Liver (tissue), 9 donors: Measurements from ENCODE around the gene GRIN3B. TPM values are rescaled to one million over a fixed set of nuclear protein-coding genes. Genes with fewer than 3 reads are reported as not detected.

Experiments
- DNase-seq: peaks from one replicate; pipeline ENCODE4 v3.0.0-alpha.2; 2017; ENCODE audit warnings: low spot score
- H3K27ac ChIP-seq, 2 donors: one replicate each; pipeline ENCODE4 v1.7.0; 2013; ENCODE audit warnings: inconsistent platforms in 2 of 2, low read length in 2 of 2, control low read depth in 1 of 2, low read depth in 1 of 2, mild to moderate bottlenecking in 1 of 2
- H3K27me3 ChIP-seq, 4 donors: one replicate each; pipeline versions ENCODE4 v1.6.1 to v1.7.0; 2013; ENCODE audit warnings: low read length in 3 of 4, inconsistent platforms in 1 of 4, mild to moderate bottlenecking in 1 of 4, moderate library complexity in 1 of 4; ENCODE audit not compliant: control insufficient read depth in 4 of 4, insufficient read depth in 4 of 4
- H3K36me3 ChIP-seq, 4 donors: one replicate each; pipeline versions ENCODE4 v1.6.1 to v1.7.0; 2013; ENCODE audit warnings: low read length in 3 of 4, mild to moderate bottlenecking in 3 of 4, low read depth in 1 of 4, moderate library complexity in 1 of 4; ENCODE audit not compliant: control insufficient read depth in 4 of 4, insufficient read depth in 3 of 4
- H3K4me1 ChIP-seq, 4 donors: one replicate each; pipeline versions ENCODE4 v1.6.1 to v1.7.0; 2013; ENCODE audit warnings: low read length in 3 of 4, mild to moderate bottlenecking in 3 of 4, moderate library complexity in 1 of 4; ENCODE audit not compliant: control insufficient read depth in 4 of 4, insufficient read depth in 4 of 4
- H3K4me3 ChIP-seq, 3 donors: one replicate each; pipeline versions ENCODE4 v1.6.1 to v1.7.0; 2013; ENCODE audit warnings: low read length in 3 of 3, control low read depth in 1 of 3, low read depth in 1 of 3, mild to moderate bottlenecking in 1 of 3
- H3K9ac ChIP-seq, 2 donors: one replicate each; pipeline ENCODE4 v1.7.0; 2013; ENCODE audit warnings: low read length in 2 of 2, mild to moderate bottlenecking in 2 of 2, moderate library complexity in 2 of 2, control low read depth in 1 of 2, low read depth in 1 of 2
- H3K9me3 ChIP-seq, 4 donors: one replicate each; pipeline versions ENCODE4 v1.6.1 to v1.7.0; 2013; ENCODE audit warnings: low read length in 3 of 4; ENCODE audit not compliant: control insufficient read depth in 4 of 4
- EGR1 ChIP-seq, 2 donors: IDR thresholded peaks; 2 replicates each; pipeline ENCODE4 v1.6.1; 2016 to 2018; ENCODE audit warnings: antibody characterized with exemption in 2 of 2, low read depth in 2 of 2
- FOXA1 ChIP-seq: IDR thresholded peaks from 2 replicates; pipeline ENCODE4 v1.6.1; 2016; ENCODE audit warnings: antibody characterized with exemption
- FOXA2 ChIP-seq: IDR thresholded peaks from 2 replicates; pipeline ENCODE4 v1.6.1; 2016; ENCODE audit warnings: antibody characterized with exemption
- GABPA ChIP-seq, 2 donors: IDR thresholded peaks in 1 of 2; conservative IDR thresholded peaks in 1 of 2; 2 replicates each; pipeline ENCODE4 v1.6.1; 2016; ENCODE audit warnings: antibody characterized with exemption in 2 of 2, mild to moderate bottlenecking in 1 of 2, moderate library complexity in 1 of 2
- HNF4A ChIP-seq, 2 donors: conservative IDR thresholded peaks; 2 replicates each; pipeline ENCODE4 v1.6.1; 2016; ENCODE audit warnings: antibody characterized with exemption in 2 of 2, mild to moderate bottlenecking in 2 of 2
- HNF4G ChIP-seq: IDR thresholded peaks from 2 replicates; pipeline ENCODE4 v1.6.1; 2016; ENCODE audit warnings: antibody characterized with exemption
- JUND ChIP-seq, 2 donors: IDR thresholded peaks; 2 replicates each; pipeline ENCODE4 v1.6.1; 2016; ENCODE audit warnings: antibody characterized with exemption in 2 of 2
- NR2F2 ChIP-seq: IDR thresholded peaks from 2 replicates; pipeline ENCODE4 v1.6.1; 2016; ENCODE audit warnings: antibody characterized with exemption
- RAD21 ChIP-seq, 2 donors: IDR thresholded peaks; 2 replicates each; pipeline ENCODE4 v1.6.1; 2016; ENCODE audit warnings: antibody characterized with exemption in 2 of 2, mild to moderate bottlenecking in 2 of 2
- RXRA ChIP-seq, 2 donors: IDR thresholded peaks; 2 replicates each; pipeline ENCODE4 v1.6.1; 2017 to 2018; ENCODE audit warnings: antibody characterized with exemption in 2 of 2, mild to moderate bottlenecking in 1 of 2
- SP1 ChIP-seq: IDR thresholded peaks from 2 replicates; pipeline ENCODE4 v1.6.1; 2018; ENCODE audit warnings: antibody characterized with exemption, mild to moderate bottlenecking
- TAF1 ChIP-seq: conservative IDR thresholded peaks from 2 replicates; pipeline ENCODE4 v1.6.1; 2016; ENCODE audit warnings: antibody characterized with exemption, mild to moderate bottlenecking
- YY1 ChIP-seq: IDR thresholded peaks from 2 replicates; pipeline ENCODE4 v1.6.1; 2016; ENCODE audit warnings: antibody characterized with exemption, mild to moderate bottlenecking
- WGBS: extraction: QIAGEN DNeasy Blood & Tissue Kit; methylation state at CpG from one replicate; pipeline ENCODE4 v1.1.7; 2013; 5-methylcytosine and 5-hydroxymethylcytosine counted together
- polyA plus RNA-seq, 2 donors: library from polyadenylated mRNA; stranded (reverse) in 1 of 2; unstranded in 1 of 2; fragments of 200-250 nt in 1 of 2; fragments of >200 nt in 1 of 2; fragmentation: Nextera tagmentation in 1 of 2; extraction: Ambion mirVana in 1 of 2; gene quantifications; one replicate each; pipeline versions ENCODE4 v1.2.1 to v1.2.3, GENCODE V29; 2013 to 2015
- total RNA-seq, 2 donors: library from RNA; depleted of rRNA; stranded (reverse); fragments of >200 nt; gene quantifications; one replicate each; pipeline ENCODE4 v1.2.3, GENCODE V29; 2014
- TF ChIP-seq, protein P1 (sequence below): IDR thresholded peaks from 2 replicates; pipeline ENCODE4 v1.6.1; 2016; ENCODE audit warnings: antibody characterized with exemption, mild to moderate bottlenecking
- TF ChIP-seq, protein P2 (sequence below): IDR thresholded peaks from 2 replicates; pipeline ENCODE4 v1.6.1; 2016; ENCODE audit warnings: antibody characterized with exemption
- TF ChIP-seq, protein P3 (sequence below): fragments of 150-350 bp; IDR thresholded peaks from 2 replicates; pipeline ENCODE4 v1.5.1; 2017; ENCODE audit warnings: improper control_type of control experiment, low read depth, low read length; ENCODE audit not compliant: missing input control
- TF ChIP-seq, protein P4 (sequence below): IDR thresholded peaks from 2 replicates; pipeline ENCODE4 v1.6.1; 2016; ENCODE audit warnings: antibody characterized with exemption
- TF ChIP-seq, protein P5 (sequence below): IDR thresholded peaks from 2 replicates; pipeline ENCODE4 v1.6.1; 2016; ENCODE audit warnings: antibody characterized with exemption
- donor health status: healthy.
- donor health status: healthy.
- donor health status: healthy.
- donor health status: healthy.
- donor health status: healthy.

Gene GRIN3B
- total and polyA plus RNA-seq, 4 donors: 0.05 TPM; not detected in 3

DNA sequence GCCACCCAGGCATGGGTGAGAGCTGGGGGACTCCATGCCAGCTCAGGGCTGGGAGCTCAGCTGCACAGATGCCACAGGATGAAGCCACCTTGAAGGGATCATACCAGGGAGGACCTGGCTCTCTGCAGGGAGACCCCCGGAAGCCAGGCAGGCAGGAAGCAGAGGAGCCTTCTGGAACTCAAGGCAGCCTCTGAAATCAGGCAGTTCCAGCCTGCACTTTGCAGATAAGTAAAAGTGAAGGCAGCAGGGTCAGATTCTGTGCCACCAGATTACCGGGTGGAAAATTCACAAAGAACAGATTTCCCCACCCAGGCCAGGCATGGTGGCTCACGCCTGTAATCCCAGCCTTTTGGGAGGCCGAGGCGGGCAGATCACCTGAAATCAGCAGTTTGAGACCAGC is 18.2 kb downstream of the GRIN3B start:
- no peak overlapping the region for H3K4me3 ChIP-seq
- no peak for DNase-seq
- H3K36me3 ChIP-seq: peaks cover 0 to 7% (median 3%) of the 10 kb centered on the region in 4 donors
- H3K9ac ChIP-seq: no peak overlapping the region
- WGBS: 81% methylated on average over 5 of the region's 5 CpGs
- no peaks in the 10 kb centered on the region for H3K27me3 ChIP-seq
- H3K9me3 ChIP-seq: no peaks in the 10 kb centered on the region
- H3K4me1 ChIP-seq: peaks cover 30 to 49% (median 39%) of the 10 kb centered on the region in 4 donors
- TF ChIP-seq, protein P1, sequence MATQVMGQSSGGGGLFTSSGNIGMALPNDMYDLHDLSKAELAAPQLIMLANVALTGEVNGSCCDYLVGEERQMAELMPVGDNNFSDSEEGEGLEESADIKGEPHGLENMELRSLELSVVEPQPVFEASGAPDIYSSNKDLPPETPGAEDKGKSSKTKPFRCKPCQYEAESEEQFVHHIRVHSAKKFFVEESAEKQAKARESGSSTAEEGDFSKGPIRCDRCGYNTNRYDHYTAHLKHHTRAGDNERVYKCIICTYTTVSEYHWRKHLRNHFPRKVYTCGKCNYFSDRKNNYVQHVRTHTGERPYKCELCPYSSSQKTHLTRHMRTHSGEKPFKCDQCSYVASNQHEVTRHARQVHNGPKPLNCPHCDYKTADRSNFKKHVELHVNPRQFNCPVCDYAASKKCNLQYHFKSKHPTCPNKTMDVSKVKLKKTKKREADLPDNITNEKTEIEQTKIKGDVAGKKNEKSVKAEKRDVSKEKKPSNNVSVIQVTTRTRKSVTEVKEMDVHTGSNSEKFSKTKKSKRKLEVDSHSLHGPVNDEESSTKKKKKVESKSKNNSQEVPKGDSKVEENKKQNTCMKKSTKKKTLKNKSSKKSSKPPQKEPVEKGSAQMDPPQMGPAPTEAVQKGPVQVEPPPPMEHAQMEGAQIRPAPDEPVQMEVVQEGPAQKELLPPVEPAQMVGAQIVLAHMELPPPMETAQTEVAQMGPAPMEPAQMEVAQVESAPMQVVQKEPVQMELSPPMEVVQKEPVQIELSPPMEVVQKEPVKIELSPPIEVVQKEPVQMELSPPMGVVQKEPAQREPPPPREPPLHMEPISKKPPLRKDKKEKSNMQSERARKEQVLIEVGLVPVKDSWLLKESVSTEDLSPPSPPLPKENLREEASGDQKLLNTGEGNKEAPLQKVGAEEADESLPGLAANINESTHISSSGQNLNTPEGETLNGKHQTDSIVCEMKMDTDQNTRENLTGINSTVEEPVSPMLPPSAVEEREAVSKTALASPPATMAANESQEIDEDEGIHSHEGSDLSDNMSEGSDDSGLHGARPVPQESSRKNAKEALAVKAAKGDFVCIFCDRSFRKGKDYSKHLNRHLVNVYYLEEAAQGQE: no peak
- TF ChIP-seq HNF4A (conservative IDR thresholded peaks at IDR 0.05) (no peak), SP1 (no peak), YY1 (no peak), HNF4G (no peak), EGR1 (IDR thresholded peaks at IDR 0.05; ENCODE audit: low read depth in 2 of 2) (no peak), TAF1 (no peak), GABPA (IDR thresholded peaks at IDR 0.05 in 1 of 2, conservative IDR thresholded peaks at IDR 0.05 in 1 of 2) (no peak), RAD21 (IDR thresholded peaks at IDR 0.05) (no peak), RXRA (IDR thresholded peaks at IDR 0.05) (no peak), JUND (IDR thresholded peaks at IDR 0.05) (no peak), FOXA1 (no peak)
- TF ChIP-seq, protein P2, sequence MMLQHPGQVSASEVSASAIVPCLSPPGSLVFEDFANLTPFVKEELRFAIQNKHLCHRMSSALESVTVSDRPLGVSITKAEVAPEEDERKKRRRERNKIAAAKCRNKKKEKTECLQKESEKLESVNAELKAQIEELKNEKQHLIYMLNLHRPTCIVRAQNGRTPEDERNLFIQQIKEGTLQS: no peak
- H3K27ac ChIP-seq: no peak overlapping the region

DNA sequence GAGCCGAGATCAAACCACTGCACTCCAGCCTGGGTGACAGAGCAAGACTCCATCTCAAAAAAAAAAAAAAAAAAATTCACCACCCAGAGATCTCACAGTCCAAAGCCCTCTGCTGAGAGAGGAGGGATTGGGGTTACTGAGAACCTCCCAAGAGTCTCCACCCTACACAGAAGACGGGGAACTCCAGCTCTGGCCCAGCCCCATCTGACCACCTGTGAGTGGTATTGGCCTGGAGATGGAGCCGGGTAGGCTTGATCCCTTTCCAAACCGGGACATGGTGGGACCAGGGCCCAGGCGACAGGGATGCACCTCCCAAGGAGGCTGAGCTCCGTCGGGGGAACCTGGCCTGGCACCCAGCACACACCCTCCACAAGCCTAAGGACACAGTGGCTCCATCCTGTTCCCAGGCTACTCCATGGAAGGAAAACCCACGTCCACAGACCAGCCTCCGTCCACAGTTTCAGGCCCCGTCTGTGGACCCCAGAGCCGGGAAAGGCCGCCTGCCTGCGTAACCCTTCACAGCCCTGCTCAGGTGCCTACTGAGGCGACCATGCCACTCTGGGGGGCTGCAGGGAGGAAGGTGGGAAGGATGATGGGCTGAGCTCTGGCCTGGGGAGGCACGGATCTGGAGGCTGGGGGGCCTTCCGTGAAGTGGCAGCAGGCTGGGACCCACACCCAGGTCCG is 18.9 kb downstream of the GRIN3B start:
- H3K9ac ChIP-seq: peak overlapping the region in 1 of 2 donors; percentile 90
- no peak for TF ChIP-seq NR2F2
- TF ChIP-seq FOXA2: no peak
- TF ChIP-seq, protein P2: no peak
- no peak for TF ChIP-seq JUND (IDR thresholded peaks at IDR 0.05)
- TF ChIP-seq, protein P3, sequence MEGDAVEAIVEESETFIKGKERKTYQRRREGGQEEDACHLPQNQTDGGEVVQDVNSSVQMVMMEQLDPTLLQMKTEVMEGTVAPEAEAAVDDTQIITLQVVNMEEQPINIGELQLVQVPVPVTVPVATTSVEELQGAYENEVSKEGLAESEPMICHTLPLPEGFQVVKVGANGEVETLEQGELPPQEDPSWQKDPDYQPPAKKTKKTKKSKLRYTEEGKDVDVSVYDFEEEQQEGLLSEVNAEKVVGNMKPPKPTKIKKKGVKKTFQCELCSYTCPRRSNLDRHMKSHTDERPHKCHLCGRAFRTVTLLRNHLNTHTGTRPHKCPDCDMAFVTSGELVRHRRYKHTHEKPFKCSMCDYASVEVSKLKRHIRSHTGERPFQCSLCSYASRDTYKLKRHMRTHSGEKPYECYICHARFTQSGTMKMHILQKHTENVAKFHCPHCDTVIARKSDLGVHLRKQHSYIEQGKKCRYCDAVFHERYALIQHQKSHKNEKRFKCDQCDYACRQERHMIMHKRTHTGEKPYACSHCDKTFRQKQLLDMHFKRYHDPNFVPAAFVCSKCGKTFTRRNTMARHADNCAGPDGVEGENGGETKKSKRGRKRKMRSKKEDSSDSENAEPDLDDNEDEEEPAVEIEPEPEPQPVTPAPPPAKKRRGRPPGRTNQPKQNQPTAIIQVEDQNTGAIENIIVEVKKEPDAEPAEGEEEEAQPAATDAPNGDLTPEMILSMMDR: no peak
- TF ChIP-seq YY1: no peak
- TF ChIP-seq, protein P4, sequence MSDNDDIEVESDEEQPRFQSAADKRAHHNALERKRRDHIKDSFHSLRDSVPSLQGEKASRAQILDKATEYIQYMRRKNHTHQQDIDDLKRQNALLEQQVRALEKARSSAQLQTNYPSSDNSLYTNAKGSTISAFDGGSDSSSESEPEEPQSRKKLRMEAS: no peak
- no peak for TF ChIP-seq FOXA1
- TF ChIP-seq, protein P1: no peak
- no peak for TF ChIP-seq HNF4A (conservative IDR thresholded peaks at IDR 0.05)
- no peak for TF ChIP-seq RAD21 (IDR thresholded peaks at IDR 0.05)
- no peak for TF ChIP-seq SP1
- TF ChIP-seq RXRA (IDR thresholded peaks at IDR 0.05): no peak
- TF ChIP-seq HNF4G: no peak
- no peak for TF ChIP-seq TAF1
- TF ChIP-seq, protein P5, sequence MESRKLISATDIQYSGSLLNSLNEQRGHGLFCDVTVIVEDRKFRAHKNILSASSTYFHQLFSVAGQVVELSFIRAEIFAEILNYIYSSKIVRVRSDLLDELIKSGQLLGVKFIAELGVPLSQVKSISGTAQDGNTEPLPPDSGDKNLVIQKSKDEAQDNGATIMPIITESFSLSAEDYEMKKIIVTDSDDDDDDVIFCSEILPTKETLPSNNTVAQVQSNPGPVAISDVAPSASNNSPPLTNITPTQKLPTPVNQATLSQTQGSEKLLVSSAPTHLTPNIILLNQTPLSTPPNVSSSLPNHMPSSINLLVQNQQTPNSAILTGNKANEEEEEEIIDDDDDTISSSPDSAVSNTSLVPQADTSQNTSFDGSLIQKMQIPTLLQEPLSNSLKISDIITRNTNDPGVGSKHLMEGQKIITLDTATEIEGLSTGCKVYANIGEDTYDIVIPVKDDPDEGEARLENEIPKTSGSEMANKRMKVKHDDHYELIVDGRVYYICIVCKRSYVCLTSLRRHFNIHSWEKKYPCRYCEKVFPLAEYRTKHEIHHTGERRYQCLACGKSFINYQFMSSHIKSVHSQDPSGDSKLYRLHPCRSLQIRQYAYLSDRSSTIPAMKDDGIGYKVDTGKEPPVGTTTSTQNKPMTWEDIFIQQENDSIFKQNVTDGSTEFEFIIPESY: no peak
- TF ChIP-seq GABPA (IDR thresholded peaks at IDR 0.05 in 1 of 2, conservative IDR thresholded peaks at IDR 0.05 in 1 of 2): no peak
- H3K27ac ChIP-seq: no peak overlapping the region
- H3K4me1 ChIP-seq: peaks cover 30 to 49% (median 39%) of the 10 kb centered on the region in 4 donors
- no peaks in the 10 kb centered on the region for H3K27me3 ChIP-seq
- peak overlapping the region in 2 of 3 donors; percentile 78 to 89 for H3K4me3 ChIP-seq
- H3K9me3 ChIP-seq: no peaks in the 10 kb centered on the region
- H3K36me3 ChIP-seq: peaks cover 0 to under 1% (median under 1%) of the 10 kb centered on the region in 4 donors
- WGBS: 52% methylated on average over 17 of the region's 17 CpGs
- no peak for DNase-seq
